ENCODE data around the gene LHX1. TPM values are rescaled to one million over a fixed set of nuclear protein-coding genes. Genes with fewer than 3 reads are reported as not detected.
A peak's percentile ranks its signal among the peaks of the same experiment; 100 is the strongest.

LHX1 gene
- total RNA-seq, 1 donor from 2014 or later = 2.6 TPM

DNA sequence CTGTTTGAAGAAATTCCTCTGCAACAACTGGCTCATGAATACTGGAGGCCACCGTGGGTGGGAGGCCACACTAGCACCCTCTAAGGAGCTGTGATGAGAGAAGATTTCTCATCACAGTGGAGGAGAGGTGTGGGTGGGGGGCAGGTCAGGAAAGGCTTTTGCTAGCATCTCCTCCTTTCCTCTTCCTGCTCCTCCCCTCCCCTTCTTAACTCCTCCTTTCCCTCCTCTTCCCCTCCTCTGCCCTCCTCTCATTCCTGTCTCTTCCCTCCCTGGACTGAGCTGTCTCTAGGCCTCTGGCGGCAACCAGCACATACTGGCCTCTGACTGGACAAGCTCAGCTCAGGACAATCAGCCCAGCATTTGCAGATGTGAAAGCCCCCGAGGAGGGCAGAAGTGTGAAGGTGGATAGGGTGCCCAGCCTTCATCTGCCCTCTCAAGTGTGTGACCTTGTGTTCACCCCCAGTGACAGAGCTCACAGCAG lies 19.0 kb upstream of the LHX1 start:
- Mint-ChIP-seq H3K9me3 (ENCODE audit: unreplicated experiment) (peaks cover 2% of the 10 kb centered on the region), H3K4me1 (ENCODE audit: low read depth, unreplicated experiment) (peaks cover 14% of the 10 kb centered on the region), H3K36me3 (ENCODE audit: unreplicated experiment) (no peaks in the 10 kb centered on the region), H3K27ac (ENCODE audit: unreplicated experiment) (no peak overlapping the region), H3K4me3 (ENCODE audit: unreplicated experiment) (no peak overlapping the region), H3K27me3 (ENCODE audit: unreplicated experiment) (peaks cover 5% of the 10 kb centered on the region)
- TF ChIP-seq, protein P1, sequence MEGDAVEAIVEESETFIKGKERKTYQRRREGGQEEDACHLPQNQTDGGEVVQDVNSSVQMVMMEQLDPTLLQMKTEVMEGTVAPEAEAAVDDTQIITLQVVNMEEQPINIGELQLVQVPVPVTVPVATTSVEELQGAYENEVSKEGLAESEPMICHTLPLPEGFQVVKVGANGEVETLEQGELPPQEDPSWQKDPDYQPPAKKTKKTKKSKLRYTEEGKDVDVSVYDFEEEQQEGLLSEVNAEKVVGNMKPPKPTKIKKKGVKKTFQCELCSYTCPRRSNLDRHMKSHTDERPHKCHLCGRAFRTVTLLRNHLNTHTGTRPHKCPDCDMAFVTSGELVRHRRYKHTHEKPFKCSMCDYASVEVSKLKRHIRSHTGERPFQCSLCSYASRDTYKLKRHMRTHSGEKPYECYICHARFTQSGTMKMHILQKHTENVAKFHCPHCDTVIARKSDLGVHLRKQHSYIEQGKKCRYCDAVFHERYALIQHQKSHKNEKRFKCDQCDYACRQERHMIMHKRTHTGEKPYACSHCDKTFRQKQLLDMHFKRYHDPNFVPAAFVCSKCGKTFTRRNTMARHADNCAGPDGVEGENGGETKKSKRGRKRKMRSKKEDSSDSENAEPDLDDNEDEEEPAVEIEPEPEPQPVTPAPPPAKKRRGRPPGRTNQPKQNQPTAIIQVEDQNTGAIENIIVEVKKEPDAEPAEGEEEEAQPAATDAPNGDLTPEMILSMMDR (IDR thresholded peaks at IDR 0.05; ENCODE audit: partially characterized antibody, unreplicated experiment) = no peak
- no peak for DNase-seq

DNA sequence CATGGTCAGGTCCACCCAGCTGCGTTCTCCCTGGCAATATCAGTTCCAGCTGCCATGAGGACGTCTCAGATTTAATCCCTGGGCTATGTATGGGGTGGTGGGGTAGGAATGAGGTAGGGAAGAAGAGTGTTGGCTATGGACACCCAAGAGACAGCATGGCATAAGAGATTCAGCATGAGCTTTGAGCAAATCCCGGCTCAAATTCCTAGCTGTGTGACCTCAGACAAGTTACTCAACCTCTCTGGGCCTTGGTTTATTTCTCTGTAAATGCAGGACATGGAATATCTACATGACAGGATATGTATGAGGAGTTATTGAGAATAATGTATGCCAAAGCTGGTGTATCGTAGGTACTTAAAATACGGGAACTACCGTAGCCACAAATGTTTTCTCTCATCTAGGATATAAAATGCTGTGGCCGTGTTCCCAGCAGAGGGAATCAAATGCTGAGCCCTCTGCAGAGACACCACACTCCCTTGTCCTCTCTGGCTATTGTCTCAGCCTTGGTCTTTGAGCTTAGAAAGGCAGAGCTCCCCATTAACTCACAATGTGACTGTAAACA lies 17.8 kb upstream of the LHX1 start:
- no peak overlapping the region for H3K4me3 Mint-ChIP-seq (ENCODE audit: unreplicated experiment)
- H3K36me3 Mint-ChIP-seq (ENCODE audit: unreplicated experiment) = no peaks in the 10 kb centered on the region

GRCh38 chr17:36920032-36921005 lies 17.0 kb upstream of the LHX1 start:
- TF ChIP-seq, protein P1 (IDR thresholded peaks at IDR 0.05; ENCODE audit: partially characterized antibody, unreplicated experiment) = no peak
- Mint-ChIP-seq H3K9me3 (ENCODE audit: unreplicated experiment) (peaks cover 2% of the 10 kb centered on the region), H3K27me3 (ENCODE audit: unreplicated experiment) (peaks cover 7% of the 10 kb centered on the region), H3K27ac (ENCODE audit: unreplicated experiment) (no peak overlapping the region), H3K4me1 (ENCODE audit: low read depth, unreplicated experiment) (peaks cover 18% of the 10 kb centered on the region), H3K36me3 (ENCODE audit: unreplicated experiment) (no peaks in the 10 kb centered on the region), H3K4me3 (ENCODE audit: unreplicated experiment) (peak overlapping the region; percentile 27)
- no peak for DNase-seq

More for the DNA sequence above, 17.8 kb upstream of the LHX1 start:
- peaks cover 2% of the 10 kb centered on the region for H3K9me3 Mint-ChIP-seq (ENCODE audit: unreplicated experiment)
- H3K27me3 Mint-ChIP-seq (ENCODE audit: unreplicated experiment) = peaks cover 5% of the 10 kb centered on the region
- no peak for DNase-seq
- no peak overlapping the region for H3K27ac Mint-ChIP-seq (ENCODE audit: unreplicated experiment)
- TF ChIP-seq, protein P1 (IDR thresholded peaks at IDR 0.05; ENCODE audit: partially characterized antibody, unreplicated experiment) = no peak
- peaks cover 14% of the 10 kb centered on the region for H3K4me1 Mint-ChIP-seq (ENCODE audit: low read depth, unreplicated experiment)

- TF ChIP-seq, protein P1 (IDR thresholded peaks at IDR 0.05; ENCODE audit: partially characterized antibody, unreplicated experiment) = no peak
- Mint-ChIP-seq H3K4me3 (ENCODE audit: unreplicated experiment) (peak overlapping the region; percentile 20), H3K27me3 (ENCODE audit: unreplicated experiment) (peaks cover 9% of the 10 kb centered on the region), H3K27ac (ENCODE audit: unreplicated experiment) (no peak overlapping the region), H3K4me1 (ENCODE audit: low read depth, unreplicated experiment) (peaks cover 26% of the 10 kb centered on the region), H3K9me3 (ENCODE audit: unreplicated experiment) (peaks cover 2% of the 10 kb centered on the region), H3K36me3 (ENCODE audit: unreplicated experiment) (no peaks in the 10 kb centered on the region)
- DNase-seq = no peak
Measured at GRCh38 chr17:36921095-36921851, 16.0 kb upstream of the LHX1 start.
